MCF 10A (cell line): Measurements from ENCODE around the gene MYOZ3. TPM values are rescaled to one million over a fixed set of nuclear protein-coding genes. Genes with fewer than 3 reads are reported as not detected.

ENCODE experiments used
- Bru-seq: library from RNA; stranded (reverse); fragments of 400-500 nt; gene quantifications from one replicate; lab custom pipeline; 2021; lab: Mats Ljungman, UMichigan
- BruChase-seq, 2 experiments: library from RNA; stranded (reverse); fragments of 400-500 nt; gene quantifications; one replicate each; lab custom pipeline; 2021; lab: Mats Ljungman, UMichigan
- BruUV-seq: library from RNA; stranded (reverse); fragments of 400-500 nt; replicated peaks from 2 replicates; lab custom pipeline; 2021; lab: Mats Ljungman, UMichigan
- CTCF ChIA-PET: fragments of 300-600 bp; sonication (Branson Sonifier 250); formaldehyde crosslinking; extraction: SDS; loops from one replicate; lab custom pipeline; 2021; ENCODE audit warnings: antibody characterized with exemption, inconsistent platforms; lab: Yijun Ruan, JAX
- POLR2A ChIA-PET: fragments of 300-600, 350-650 bp; sonication (Branson Sonifier 250); formaldehyde crosslinking; extraction: SDS; loops from one replicate; lab custom pipeline; 2020; ENCODE audit warnings: antibody characterized with exemption, inconsistent platforms; lab: Yijun Ruan, JAX
- DNase-seq: peaks from one replicate; pipeline ENCODE4 v3.0.0-alpha.2; 2018; ENCODE audit not compliant: unreplicated experiment
- H3K27ac Mint-ChIP-seq: one replicate; pipeline ENCODE4 v1.8.0; 2022; ENCODE audit warnings: mild to moderate bottlenecking, low read depth, mixed read lengths; ENCODE audit not compliant: unreplicated experiment
- H3K27me3 Mint-ChIP-seq: one replicate; pipeline ENCODE4 v1.8.0; 2022; ENCODE audit warnings: mixed read lengths; ENCODE audit not compliant: insufficient read depth, unreplicated experiment
- H3K36me3 Mint-ChIP-seq: one replicate; pipeline ENCODE4 v1.8.0; 2022; ENCODE audit warnings: mild to moderate bottlenecking, moderate library complexity, mixed read lengths; ENCODE audit not compliant: insufficient read depth, unreplicated experiment
- H3K4me1 Mint-ChIP-seq: one replicate; pipeline ENCODE4 v1.8.0; 2022; ENCODE audit warnings: mixed read lengths; ENCODE audit not compliant: insufficient read depth, unreplicated experiment
- H3K4me3 Mint-ChIP-seq: one replicate; pipeline ENCODE4 v1.8.0; 2022; ENCODE audit warnings: mild to moderate bottlenecking, moderate library complexity, mixed read lengths; ENCODE audit not compliant: unreplicated experiment
- H3K9me3 Mint-ChIP-seq: one replicate; pipeline ENCODE4 v1.8.0; 2022; ENCODE audit warnings: mixed read lengths; ENCODE audit not compliant: unreplicated experiment
- intact Hi-C: fragments of 100-400 bp; cut with micrococcal nuclease; formaldehyde crosslinking; loops from 2 replicates; pipeline ENCODE4 v1.14.1; 2022
- long read RNA-seq: library from polyadenylated mRNA; stranded (forward); transcript quantifications from one replicate; pipeline ENCODE4 v2.0.0, GENCODE V29; 2022
- total RNA-seq: library from RNA; stranded (reverse); gene quantifications from 2 replicates; pipeline ENCODE4 v1.2.3, GENCODE V29; 2022
- TF ChIP-seq, protein P1 (sequence below): fragments of 200-600 bp; IDR thresholded peaks from one replicate; pipeline ENCODE4 v1.8.0; 2022; ENCODE audit warnings: antibody characterized with exemption, mild to moderate bottlenecking; ENCODE audit not compliant: unreplicated experiment

Gene MYOZ3
- not detected in 2 replicates for total RNA-seq
- Bru-seq, nascent RNA, result not detected
- BruChase-seq, experiment 1, labeled RNA remaining after a 6-hour chase, result not detected
- percentile 5 among the genes with signal in this experiment for BruChase-seq, experiment 2, labeled RNA remaining after a 2-hour chase
- long read RNA-seq, partial matches to known transcripts, result 0 of 3 reads
- long read RNA-seq, other reads (novel, unspliced or antisense), result 3 of 3 reads

DNA sequence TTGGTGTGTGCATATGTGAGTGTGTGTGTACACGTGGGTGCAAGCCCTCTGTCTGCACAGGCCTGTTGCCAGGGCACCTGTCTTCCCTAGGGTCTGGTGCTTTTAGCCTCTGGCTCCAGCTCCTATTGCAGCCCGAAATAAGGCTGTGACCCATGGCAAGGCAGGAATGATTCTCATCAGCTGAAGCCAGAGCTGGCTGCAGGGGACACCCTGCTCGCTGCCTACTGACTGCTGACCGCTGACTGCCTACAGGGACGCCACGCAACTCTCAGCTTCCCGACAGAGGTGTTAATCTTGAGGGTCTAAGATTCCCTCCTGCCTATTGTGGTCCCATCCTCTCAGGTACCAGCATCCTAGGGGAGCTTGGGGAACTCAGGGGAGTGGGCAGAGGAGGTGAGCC is at the start of gene MYOZ3:
Gene MYOZ3, plus strand, starts transcription at position 166 of the 400 bp plus-strand sequence. CDS start 1,691 bp downstream, outside the sequence.
- H3K27ac Mint-ChIP-seq, result no peak within 1 kb of the TSS

GRCh38 chr5:150612405-150612804 is 48.6 kb upstream of the MYOZ3 start:
- H3K36me3 Mint-ChIP-seq, result no peaks in the 10 kb centered on the region
- no peaks in the 10 kb centered on the region for H3K27me3 Mint-ChIP-seq
- TF ChIP-seq, protein P1, sequence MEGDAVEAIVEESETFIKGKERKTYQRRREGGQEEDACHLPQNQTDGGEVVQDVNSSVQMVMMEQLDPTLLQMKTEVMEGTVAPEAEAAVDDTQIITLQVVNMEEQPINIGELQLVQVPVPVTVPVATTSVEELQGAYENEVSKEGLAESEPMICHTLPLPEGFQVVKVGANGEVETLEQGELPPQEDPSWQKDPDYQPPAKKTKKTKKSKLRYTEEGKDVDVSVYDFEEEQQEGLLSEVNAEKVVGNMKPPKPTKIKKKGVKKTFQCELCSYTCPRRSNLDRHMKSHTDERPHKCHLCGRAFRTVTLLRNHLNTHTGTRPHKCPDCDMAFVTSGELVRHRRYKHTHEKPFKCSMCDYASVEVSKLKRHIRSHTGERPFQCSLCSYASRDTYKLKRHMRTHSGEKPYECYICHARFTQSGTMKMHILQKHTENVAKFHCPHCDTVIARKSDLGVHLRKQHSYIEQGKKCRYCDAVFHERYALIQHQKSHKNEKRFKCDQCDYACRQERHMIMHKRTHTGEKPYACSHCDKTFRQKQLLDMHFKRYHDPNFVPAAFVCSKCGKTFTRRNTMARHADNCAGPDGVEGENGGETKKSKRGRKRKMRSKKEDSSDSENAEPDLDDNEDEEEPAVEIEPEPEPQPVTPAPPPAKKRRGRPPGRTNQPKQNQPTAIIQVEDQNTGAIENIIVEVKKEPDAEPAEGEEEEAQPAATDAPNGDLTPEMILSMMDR, result no peak
- no peaks in the 10 kb centered on the region for H3K9me3 Mint-ChIP-seq
- H3K4me3 Mint-ChIP-seq, result no peak overlapping the region
- peaks cover 31% of the 10 kb centered on the region for H3K4me1 Mint-ChIP-seq
- BruUV-seq, result no TSS peak
- no peak for DNase-seq
- no peak overlapping the region for H3K27ac Mint-ChIP-seq
- intact Hi-C loops, result no loop called here
- ChIA-PET POLR2A (interaction anchor here (0.8 to 1.2 kb wide), 6 partner anchors 9 to 89 kb away, joined by 3 to 5 read pairs (median 4); partner anchors contain the start of gene RBM22), CTCF (interaction anchor here (0.6 to 1.5 kb wide), 9 partner anchors 9 to 748 kb away, joined by 3 to 7 read pairs (median 3); no protein-coding TSS in a partner anchor)

More for the DNA sequence above, at the start of gene MYOZ3:
- peaks cover 18% of the 10 kb centered on the region for H3K27me3 Mint-ChIP-seq
- POLR2A ChIA-PET, result interaction anchor here (1.1 to 1.4 kb wide), 3 partner anchors 16 to 99 kb away, joined by 3 to 5 read pairs (median 3); partner anchors contain the start of gene RBM22
- no peak for DNase-seq
- intact Hi-C loops, result no loop called here
- H3K9me3 Mint-ChIP-seq, result no peaks in the 10 kb centered on the region
- H3K4me3 Mint-ChIP-seq, result no peak within 1 kb of the TSS
- CTCF ChIA-PET, result interaction anchor here (0.6 to 13.6 kb wide), 9 partner anchors 10 to 211 kb away, joined by 3 to 429 read pairs (median 3); partner anchors contain the start of genes IRGM and RBM22
- no peaks in the 10 kb centered on the region for H3K4me1 Mint-ChIP-seq
- TF ChIP-seq, protein P1, result no peak
- no peaks in the 10 kb centered on the region for H3K36me3 Mint-ChIP-seq
- BruUV-seq, result no TSS peak

DNA sequence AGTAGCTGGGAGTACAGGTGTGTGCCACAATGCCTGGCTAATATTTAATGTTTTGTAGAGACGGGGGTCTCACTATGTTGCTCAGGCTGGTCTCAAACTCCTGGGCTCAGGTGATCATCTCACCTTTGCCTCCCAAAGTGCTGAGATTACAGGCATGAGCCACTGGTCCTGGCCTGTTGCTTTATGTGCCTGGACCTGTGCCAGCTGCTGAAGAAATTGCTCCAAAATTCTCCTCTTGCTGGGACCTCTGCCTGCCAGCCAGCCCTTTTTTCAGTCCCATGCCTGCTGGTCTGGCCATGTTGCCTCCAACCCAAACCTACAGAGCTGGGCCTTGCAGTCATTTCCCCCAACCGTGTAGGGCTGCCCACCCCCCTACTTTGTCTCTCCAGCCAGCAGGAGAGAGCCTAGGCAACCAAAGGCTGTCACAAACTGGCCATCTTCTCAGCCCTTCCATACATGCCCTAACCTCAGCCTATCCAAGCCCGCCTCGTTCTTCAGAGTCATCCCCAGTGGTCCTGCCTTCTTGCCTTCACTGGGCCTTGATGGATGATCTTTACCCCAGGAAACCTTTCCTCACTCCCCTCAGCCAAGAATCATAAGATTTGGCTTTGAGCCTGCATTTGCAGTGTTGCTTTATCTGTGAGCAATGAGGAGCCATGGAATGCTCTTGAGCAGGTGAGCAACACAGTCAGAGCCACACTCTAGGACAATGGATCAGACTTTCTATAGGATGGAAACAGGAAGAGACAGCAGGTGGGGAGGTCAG is 48.0 kb upstream of the MYOZ3 start:
- peaks cover 33% of the 10 kb centered on the region for H3K4me1 Mint-ChIP-seq
- intact Hi-C loops, result no loop called here
- H3K4me3 Mint-ChIP-seq, result no peak overlapping the region
- no peak overlapping the region for H3K27ac Mint-ChIP-seq
- CTCF ChIA-PET, result interaction anchor here (0.6 to 1.5 kb wide), 9 partner anchors 8 to 749 kb away, joined by 3 to 7 read pairs (median 3); no protein-coding TSS in a partner anchor
- H3K27me3 Mint-ChIP-seq, result no peaks in the 10 kb centered on the region
- no TSS peak for BruUV-seq
- no peaks in the 10 kb centered on the region for H3K36me3 Mint-ChIP-seq
- TF ChIP-seq, protein P1, result no peak
- H3K9me3 Mint-ChIP-seq, result no peaks in the 10 kb centered on the region
- POLR2A ChIA-PET, result interaction anchor here (0.8 to 1.2 kb wide), 6 partner anchors 10 to 88 kb away, joined by 3 to 5 read pairs (median 4); partner anchors contain the start of gene RBM22
- peak; percentile 66 for DNase-seq
